Measurements from ENCODE around the gene FLNB.

The FLNB gene

DNA sequence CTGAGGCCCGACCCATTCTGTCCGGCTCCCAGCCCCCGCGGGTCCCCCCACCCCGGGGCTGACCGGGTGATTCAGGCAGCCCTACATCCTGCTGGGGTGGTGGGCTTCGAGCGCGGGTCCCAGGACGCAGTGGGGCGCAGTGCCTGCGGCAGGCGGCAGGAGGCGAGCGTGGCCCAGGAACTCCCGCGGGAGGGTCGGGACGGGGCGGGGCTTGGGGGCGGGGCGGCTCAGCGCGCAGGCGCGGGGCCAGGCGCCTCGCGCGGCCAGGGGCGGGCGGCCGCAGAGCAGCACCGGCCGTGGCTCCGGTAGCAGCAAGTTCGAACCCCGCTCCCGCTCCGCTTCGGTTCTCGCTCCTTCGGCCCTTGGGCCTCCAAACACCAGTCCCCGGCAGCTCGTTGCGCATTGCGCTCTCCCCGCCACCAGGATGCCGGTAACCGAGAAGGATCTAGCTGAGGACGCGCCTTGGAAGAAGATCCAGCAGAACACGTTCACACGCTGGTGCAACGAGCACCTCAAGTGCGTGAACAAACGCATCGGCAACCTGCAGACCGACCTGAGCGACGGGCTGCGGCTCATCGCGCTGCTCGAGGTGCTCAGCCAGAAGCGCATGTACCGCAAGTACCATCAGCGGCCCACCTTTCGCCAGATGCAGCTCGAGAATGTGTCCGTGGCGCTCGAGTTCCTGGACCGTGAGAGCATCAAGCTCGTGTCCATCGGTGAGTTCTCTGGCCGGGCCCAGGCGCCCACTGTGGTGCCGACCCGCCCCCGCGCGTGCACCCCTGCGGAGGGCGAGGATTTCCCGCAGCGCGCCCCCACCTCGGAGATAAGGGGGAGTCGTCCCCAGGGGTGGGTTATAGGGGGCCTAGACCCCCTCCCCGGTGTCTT lies at the start of gene FLNB:
TSS of gene FLNB (plus strand) at position 282 of the 885 bp plus-strand sequence. CDS start at position 425, 143 bp downstream.
- DNase-seq, result peak; percentile 69

DNA sequence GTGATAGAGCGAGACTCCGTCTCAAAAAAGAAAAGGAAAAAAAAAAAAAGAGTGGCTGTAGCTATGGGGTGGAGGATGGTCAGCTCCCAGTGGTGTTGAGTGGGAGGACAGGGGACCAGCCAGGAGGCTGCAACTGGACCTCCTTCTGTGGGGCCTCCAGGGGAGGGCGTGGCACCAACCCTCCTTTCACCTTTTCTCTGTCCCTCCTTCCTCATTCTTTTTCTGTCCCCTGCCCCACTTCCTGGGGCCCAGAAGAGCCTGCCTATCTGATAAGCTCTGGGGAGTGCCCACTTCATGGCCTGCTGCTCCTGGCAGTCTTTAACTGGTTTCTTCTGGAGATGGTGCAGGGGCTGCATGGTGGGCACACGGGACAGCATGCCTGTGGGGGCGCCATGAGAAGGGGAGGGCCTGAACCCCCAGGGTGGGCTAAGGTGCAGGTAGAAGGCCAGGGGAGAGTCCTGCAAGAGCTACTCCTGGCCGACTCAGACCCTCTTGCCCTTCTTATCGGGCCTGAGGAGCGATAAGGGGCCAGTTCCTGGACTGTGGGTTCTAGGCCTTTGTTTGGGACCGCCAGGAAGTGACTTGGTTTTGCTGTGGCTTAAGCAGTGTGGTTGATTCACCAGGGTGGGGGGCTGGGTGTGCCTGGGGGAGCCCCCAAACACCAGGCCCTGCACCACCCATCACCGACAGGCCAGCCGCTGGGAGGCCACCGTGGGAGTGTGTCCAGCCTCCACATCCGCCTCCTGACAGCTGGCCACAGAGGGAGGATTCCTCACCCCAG lies 49.4 kb upstream of the FLNB start:
- no peak for DNase-seq

- DNase-seq, result no peak
Measured at GRCh38 chr3:57959423-57960173, 48.6 kb upstream of the FLNB start.

DNA sequence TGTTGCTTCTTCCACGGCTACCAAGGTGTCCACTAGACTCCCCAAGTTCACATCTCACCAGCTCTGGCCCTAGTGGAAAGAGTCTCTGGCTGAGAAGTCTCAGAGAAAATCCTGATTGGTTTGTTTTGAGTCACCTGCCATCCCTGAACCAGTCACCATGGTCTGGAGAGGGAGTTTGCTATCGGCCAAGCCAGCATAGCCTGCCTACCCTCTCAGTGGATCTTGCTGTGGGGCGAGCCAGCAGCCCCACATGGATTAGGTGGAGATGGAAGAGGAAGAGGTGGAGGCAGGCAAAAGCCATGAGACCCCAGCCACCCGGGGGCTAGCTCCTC lies 48.1 kb upstream of the FLNB start:
- no peak for DNase-seq

DNA sequence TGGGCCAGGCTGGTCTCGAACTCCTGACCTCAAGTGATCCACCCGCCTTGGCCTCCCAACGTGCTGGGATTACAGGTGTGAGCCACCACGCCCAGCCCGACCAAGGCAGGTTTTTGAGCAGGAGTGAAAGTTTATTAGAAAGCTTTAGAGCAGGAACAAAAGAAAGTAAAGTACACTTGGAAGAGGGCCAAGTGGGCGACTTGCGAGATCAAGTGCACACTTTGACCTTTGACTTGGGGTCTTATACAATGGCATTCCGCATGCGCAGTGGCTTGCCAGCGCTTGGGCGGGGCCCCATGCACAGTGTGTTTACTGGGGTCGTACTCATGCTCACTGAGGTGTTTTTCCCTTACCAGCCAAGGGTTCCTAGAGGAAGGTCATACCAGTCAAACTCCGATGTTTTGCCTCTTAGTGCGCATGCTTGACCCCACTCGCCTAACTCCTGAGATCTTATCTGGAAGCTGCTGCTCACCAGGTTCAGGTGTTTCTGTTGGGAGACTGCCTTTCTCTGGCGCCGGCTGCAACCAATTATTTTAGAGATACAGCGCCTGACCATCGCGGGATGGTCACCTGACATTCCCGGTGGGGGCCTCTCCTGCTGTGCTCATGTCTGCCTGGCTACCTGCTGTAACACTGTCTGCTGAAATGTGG lies 46.9 kb upstream of the FLNB start:
- DNase-seq, result no peak

- DNase-seq, result no peak
Measured at GRCh38 chr3:57961828-57962447, 46.3 kb upstream of the FLNB start.

GRCh38 chr3:57962448-57962834 lies 45.8 kb upstream of the FLNB start:
- DNase-seq, result no peak

GRCh38 chr3:57963811-57964346 lies 44.3 kb upstream of the FLNB start:
- DNase-seq, result no peak

GRCh38 chr3:57966829-57967228 lies 41.4 kb upstream of the FLNB start:
- no peak for DNase-seq

GRCh38 chr3:57967590-57967989 lies 40.6 kb upstream of the FLNB start:
- DNase-seq, result no peak

GRCh38 chr3:57968501-57968900 lies 39.7 kb upstream of the FLNB start:
- no peak for DNase-seq

- DNase-seq, result no peak
Measured at GRCh38 chr3:57971975-57972374, 36.2 kb upstream of the FLNB start.

GRCh38 chr3:57972531-57973111 lies 35.6 kb upstream of the FLNB start:
- DNase-seq, result no peak

- DNase-seq, result no peak
Measured at GRCh38 chr3:57973715-57974477, 34.3 kb upstream of the FLNB start.

GRCh38 chr3:57974796-57975388 lies 33.3 kb upstream of the FLNB start:
- no peak for DNase-seq

DNA sequence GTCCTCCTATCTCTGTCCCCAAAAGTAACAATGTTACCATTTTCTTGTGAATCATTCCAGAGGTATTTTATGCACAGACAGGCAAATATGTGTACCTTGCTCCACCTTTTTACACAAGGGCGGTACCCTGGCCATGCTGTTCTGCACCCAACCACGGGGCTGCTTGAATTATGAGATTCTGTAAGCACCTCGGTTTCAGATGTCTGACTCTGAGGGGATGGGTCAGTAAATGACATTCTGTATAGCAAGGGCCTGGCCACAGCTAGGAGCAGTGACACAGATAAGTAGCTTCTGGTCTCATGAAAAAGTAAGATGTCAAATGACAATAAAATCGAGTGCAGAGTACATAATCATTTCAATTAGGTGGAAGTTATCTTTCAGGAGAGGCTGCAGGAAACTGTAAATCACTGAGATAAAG lies 30.4 kb upstream of the FLNB start:
- no peak for DNase-seq

GRCh38 chr3:57978316-57978715 lies 29.9 kb upstream of the FLNB start:
- DNase-seq, result no peak

- DNase-seq, result no peak
Measured at GRCh38 chr3:57980416-57980815, 27.8 kb upstream of the FLNB start.

DNA sequence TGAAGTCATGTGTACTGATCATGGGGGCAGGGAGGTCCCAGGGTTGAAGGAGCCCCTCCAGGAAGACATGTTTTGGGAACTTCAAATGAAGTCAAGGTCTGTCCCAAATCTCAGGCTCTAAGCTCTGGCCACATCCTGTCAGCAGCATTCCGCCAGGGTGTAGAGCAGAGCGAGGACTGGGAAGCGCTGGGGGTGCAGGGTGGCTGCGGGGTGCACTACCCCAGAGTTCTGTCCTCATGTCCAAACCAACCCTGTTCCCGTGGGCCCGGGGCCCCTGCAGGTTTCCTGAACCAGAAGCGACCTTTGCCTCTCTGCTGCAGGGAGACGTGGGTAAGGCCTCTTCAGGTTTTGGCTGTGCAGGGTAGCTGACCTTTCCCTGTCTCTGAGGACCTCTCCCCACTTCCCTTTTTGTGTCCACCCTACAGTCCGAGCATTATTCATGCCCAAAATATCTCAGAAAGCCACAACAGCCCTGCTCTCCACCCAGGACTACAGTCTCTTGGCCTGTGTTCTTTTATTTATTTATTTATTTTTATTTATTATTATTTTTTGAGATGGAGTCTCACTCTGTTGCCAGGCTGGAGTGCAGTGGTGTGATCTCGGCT lies 26.6 kb upstream of the FLNB start:
- DNase-seq, result no peak
